HEK293 (cell line): ENCODE results near the gene ACMSD.
A peak's percentile ranks its signal among the peaks of the same experiment; 100 is the strongest.

Experiments
- KLF9 ChIP-seq: fragments of 450-650 bp; formaldehyde crosslinking; IDR thresholded peaks from 2 replicates; pipeline ENCODE4 v1.5.1; 2016; ENCODE audit warnings: missing biosample characterization, missing genetic modification characterization, low read depth
- ZBTB8A ChIP-seq: fragments of 450-650 bp; formaldehyde crosslinking; IDR thresholded peaks from 2 replicates; pipeline ENCODE4 v1.5.1; 2016; ENCODE audit warnings: missing biosample characterization, missing genetic modification characterization
- ZEB2 ChIP-seq: fragments of 450-650 bp; formaldehyde crosslinking; IDR thresholded peaks from 2 replicates; pipeline ENCODE4 v1.5.1; 2016; ENCODE audit warnings: missing biosample characterization, missing genetic modification characterization
- ZNF157 ChIP-seq: fragments of 450-650 bp; formaldehyde crosslinking; IDR thresholded peaks from 2 replicates; pipeline ENCODE4 v1.5.1; 2016; ENCODE audit warnings: missing biosample characterization, missing genetic modification characterization
- ZNF175 ChIP-seq: fragments of 450-650 bp; formaldehyde crosslinking; IDR thresholded peaks from 2 replicates; pipeline ENCODE4 v1.5.1; 2016; ENCODE audit warnings: missing biosample characterization, missing genetic modification characterization
- ZNF211 ChIP-seq: fragments of 450-650 bp; formaldehyde crosslinking; IDR thresholded peaks from 2 replicates; pipeline ENCODE4 v1.5.1; 2016; ENCODE audit warnings: low read depth, missing biosample characterization, missing genetic modification characterization
- ZNF416 ChIP-seq: fragments of 450-650 bp; formaldehyde crosslinking; IDR thresholded peaks from 2 replicates; pipeline ENCODE4 v1.5.1; 2016; ENCODE audit warnings: missing biosample characterization, missing genetic modification characterization
- ZNF510 ChIP-seq: fragments of 450-650 bp; formaldehyde crosslinking; IDR thresholded peaks from 2 replicates; pipeline ENCODE4 v1.5.1; 2018; ENCODE audit warnings: mild to moderate bottlenecking, missing genetic modification characterization, missing biosample characterization; ENCODE audit not compliant: insufficient replicate concordance
- ZNF514 ChIP-seq: fragments of 450-650 bp; formaldehyde crosslinking; IDR thresholded peaks from 2 replicates; pipeline ENCODE4 v1.5.1; 2016; ENCODE audit warnings: missing biosample characterization, missing genetic modification characterization
- ZNF76 ChIP-seq: fragments of 450-650 bp; formaldehyde crosslinking; IDR thresholded peaks from 2 replicates; pipeline ENCODE4; 2016; ENCODE audit warnings: low read depth, missing biosample characterization, missing genetic modification characterization, borderline replicate concordance
- ZNF792 ChIP-seq: fragments of 450-650 bp; formaldehyde crosslinking; IDR thresholded peaks from 2 replicates; pipeline ENCODE4 v1.5.1; 2016; ENCODE audit warnings: missing biosample characterization, missing genetic modification characterization
- ZSCAN23 ChIP-seq: fragments of 450-650 bp; formaldehyde crosslinking; IDR thresholded peaks from 2 replicates; pipeline ENCODE4 v1.5.1; 2016; ENCODE audit warnings: missing biosample characterization, missing genetic modification characterization
- TF ChIP-seq, protein P1 (sequence below): fragments of 450-650 bp; formaldehyde crosslinking; IDR thresholded peaks from 2 replicates; pipeline ENCODE4 v1.5.1; 2016; ENCODE audit warnings: missing biosample characterization, missing genetic modification characterization
- TF ChIP-seq, protein P2 (sequence below): fragments of 450-650 bp; formaldehyde crosslinking; IDR thresholded peaks from 2 replicates; pipeline ENCODE4 v1.5.1; 2016; ENCODE audit warnings: missing biosample characterization, missing genetic modification characterization
- TF ChIP-seq, protein P3 (sequence below): fragments of 450-650 bp; formaldehyde crosslinking; conservative IDR thresholded peaks from 2 replicates; pipeline ENCODE4 v1.5.1; 2016; ENCODE audit warnings: low read depth, missing biosample characterization, missing genetic modification characterization
- TF ChIP-seq, protein P4 (sequence below): fragments of 450-650 bp; formaldehyde crosslinking; optimal IDR thresholded peaks from 2 replicates; pipeline ENCODE3; 2016; ENCODE audit warnings: missing biosample characterization, mild to moderate bottlenecking, missing genetic modification characterization
- TF ChIP-seq, protein P5 (sequence below): fragments of 450-650 bp; formaldehyde crosslinking; IDR thresholded peaks from 2 replicates; pipeline ENCODE4 v1.5.1; 2016; ENCODE audit warnings: missing biosample characterization, missing genetic modification characterization

The ACMSD gene

DNA sequence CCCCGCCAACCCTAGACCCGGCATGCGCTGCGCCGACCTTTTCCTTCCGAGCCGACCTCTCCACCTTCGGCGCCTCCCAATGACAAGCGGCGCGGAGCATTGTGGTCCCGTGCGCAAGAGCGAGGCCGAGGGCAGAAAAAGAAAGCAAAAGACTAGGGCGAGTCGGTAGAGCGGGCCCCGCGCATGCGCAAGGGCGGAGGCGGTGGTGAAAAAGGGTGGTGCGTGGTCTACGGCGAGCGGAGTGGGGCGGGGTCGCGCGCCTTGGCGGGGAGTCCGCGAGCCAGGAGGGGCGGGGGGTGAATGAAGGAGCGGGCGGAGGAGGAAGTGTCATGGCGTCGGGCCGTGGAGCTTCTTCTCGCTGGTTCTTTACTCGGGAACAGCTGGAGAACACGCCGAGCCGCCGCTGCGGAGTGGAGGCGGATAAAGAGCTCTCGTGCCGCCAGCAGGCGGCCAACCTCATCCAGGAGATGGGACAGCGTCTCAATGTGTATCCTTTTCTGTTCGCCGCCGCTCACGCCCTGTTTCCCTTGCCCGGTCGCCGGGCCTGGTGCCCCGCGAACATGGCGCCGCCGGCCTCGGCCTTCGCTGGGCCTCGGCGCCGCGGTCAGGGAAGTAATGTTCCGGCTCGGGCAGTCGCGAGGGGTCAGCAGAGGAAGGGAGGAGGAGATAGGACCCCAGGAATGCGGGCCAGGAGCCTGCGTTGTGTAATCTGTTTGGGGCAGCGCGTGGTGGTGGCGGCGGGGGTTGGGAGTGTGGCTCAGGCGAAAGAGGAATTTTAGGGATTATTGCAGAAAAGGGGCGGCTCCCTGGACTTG lies 80.3 kb downstream of the ACMSD start, which contains the start of gene CCNT2 (continued):
- TF ChIP-seq, protein P1, sequence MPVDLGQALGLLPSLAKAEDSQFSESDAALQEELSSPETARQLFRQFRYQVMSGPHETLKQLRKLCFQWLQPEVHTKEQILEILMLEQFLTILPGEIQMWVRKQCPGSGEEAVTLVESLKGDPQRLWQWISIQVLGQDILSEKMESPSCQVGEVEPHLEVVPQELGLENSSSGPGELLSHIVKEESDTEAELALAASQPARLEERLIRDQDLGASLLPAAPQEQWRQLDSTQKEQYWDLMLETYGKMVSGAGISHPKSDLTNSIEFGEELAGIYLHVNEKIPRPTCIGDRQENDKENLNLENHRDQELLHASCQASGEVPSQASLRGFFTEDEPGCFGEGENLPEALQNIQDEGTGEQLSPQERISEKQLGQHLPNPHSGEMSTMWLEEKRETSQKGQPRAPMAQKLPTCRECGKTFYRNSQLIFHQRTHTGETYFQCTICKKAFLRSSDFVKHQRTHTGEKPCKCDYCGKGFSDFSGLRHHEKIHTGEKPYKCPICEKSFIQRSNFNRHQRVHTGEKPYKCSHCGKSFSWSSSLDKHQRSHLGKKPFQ (tag by site-specific recombination), result 0 out of 2 replicates have a peak, but pooled peaks have one; percentile 17
- TF ChIP-seq ZNF514 (tag by site-specific recombination), result no peak
- TF ChIP-seq KLF9 (tag by site-specific recombination), result peak; percentile 98
- TF ChIP-seq, protein P2, sequence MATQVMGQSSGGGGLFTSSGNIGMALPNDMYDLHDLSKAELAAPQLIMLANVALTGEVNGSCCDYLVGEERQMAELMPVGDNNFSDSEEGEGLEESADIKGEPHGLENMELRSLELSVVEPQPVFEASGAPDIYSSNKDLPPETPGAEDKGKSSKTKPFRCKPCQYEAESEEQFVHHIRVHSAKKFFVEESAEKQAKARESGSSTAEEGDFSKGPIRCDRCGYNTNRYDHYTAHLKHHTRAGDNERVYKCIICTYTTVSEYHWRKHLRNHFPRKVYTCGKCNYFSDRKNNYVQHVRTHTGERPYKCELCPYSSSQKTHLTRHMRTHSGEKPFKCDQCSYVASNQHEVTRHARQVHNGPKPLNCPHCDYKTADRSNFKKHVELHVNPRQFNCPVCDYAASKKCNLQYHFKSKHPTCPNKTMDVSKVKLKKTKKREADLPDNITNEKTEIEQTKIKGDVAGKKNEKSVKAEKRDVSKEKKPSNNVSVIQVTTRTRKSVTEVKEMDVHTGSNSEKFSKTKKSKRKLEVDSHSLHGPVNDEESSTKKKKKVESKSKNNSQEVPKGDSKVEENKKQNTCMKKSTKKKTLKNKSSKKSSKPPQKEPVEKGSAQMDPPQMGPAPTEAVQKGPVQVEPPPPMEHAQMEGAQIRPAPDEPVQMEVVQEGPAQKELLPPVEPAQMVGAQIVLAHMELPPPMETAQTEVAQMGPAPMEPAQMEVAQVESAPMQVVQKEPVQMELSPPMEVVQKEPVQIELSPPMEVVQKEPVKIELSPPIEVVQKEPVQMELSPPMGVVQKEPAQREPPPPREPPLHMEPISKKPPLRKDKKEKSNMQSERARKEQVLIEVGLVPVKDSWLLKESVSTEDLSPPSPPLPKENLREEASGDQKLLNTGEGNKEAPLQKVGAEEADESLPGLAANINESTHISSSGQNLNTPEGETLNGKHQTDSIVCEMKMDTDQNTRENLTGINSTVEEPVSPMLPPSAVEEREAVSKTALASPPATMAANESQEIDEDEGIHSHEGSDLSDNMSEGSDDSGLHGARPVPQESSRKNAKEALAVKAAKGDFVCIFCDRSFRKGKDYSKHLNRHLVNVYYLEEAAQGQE (tag by site-specific recombination), result no peak
- TF ChIP-seq ZNF792 (tag by site-specific recombination), result no peak
- TF ChIP-seq, protein P3, sequence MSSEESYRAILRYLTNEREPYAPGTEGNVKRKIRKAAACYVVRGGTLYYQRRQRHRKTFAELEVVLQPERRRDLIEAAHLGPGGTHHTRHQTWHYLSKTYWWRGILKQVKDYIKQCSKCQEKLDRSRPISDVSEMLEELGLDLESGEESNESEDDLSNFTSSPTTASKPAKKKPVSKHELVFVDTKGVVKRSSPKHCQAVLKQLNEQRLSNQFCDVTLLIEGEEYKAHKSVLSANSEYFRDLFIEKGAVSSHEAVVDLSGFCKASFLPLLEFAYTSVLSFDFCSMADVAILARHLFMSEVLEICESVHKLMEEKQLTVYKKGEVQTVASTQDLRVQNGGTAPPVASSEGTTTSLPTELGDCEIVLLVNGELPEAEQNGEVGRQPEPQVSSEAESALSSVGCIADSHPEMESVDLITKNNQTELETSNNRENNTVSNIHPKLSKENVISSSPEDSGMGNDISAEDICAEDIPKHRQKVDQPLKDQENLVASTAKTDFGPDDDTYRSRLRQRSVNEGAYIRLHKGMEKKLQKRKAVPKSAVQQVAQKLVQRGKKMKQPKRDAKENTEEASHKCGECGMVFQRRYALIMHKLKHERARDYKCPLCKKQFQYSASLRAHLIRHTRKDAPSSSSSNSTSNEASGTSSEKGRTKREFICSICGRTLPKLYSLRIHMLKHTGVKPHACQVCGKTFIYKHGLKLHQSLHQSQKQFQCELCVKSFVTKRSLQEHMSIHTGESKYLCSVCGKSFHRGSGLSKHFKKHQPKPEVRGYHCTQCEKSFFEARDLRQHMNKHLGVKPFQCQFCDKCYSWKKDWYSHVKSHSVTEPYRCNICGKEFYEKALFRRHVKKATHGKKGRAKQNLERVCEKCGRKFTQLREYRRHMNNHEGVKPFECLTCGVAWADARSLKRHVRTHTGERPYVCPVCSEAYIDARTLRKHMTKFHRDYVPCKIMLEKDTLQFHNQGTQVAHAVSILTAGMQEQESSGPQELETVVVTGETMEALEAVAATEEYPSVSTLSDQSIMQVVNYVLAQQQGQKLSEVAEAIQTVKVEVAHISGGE (tag by site-specific recombination), result peak; percentile 62
- no peak for TF ChIP-seq ZNF157 (tag by site-specific recombination)
- TF ChIP-seq, protein P4, sequence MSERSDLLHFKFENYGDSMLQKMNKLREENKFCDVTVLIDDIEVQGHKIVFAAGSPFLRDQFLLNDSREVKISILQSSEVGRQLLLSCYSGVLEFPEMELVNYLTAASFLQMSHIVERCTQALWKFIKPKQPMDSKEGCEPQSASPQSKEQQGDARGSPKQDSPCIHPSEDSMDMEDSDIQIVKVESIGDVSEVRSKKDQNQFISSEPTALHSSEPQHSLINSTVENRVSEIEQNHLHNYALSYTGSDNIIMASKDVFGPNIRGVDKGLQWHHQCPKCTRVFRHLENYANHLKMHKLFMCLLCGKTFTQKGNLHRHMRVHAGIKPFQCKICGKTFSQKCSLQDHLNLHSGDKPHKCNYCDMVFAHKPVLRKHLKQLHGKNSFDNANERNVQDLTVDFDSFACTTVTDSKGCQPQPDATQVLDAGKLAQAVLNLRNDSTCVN (tag by site-specific recombination), result peak; percentile 96
- TF ChIP-seq ZNF76 (tag by site-specific recombination), result peak; percentile 92
- TF ChIP-seq ZNF211, result no peak
- TF ChIP-seq, protein P5, sequence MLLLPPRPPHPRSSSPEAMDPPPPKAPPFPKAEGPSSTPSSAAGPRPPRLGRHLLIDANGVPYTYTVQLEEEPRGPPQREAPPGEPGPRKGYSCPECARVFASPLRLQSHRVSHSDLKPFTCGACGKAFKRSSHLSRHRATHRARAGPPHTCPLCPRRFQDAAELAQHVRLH (tag by site-specific recombination), result peak; percentile 82
- TF ChIP-seq ZSCAN23 (tag by site-specific recombination), result no peak
- TF ChIP-seq ZEB2 (tag by site-specific recombination), result peak; percentile 65; the same call in 1 of the 2 replicates
- TF ChIP-seq ZNF416 (tag by site-specific recombination), result no peak
- no peak for TF ChIP-seq ZNF175
- TF ChIP-seq ZBTB8A, result peak; percentile 47
- no peak for TF ChIP-seq ZNF510 (tag by site-specific recombination)
